Measurements from ENCODE around the gene ZG16. TPM values are rescaled to one million over a fixed set of nuclear protein-coding genes. Genes with fewer than 3 reads are reported as not detected.
A peak's percentile ranks its signal among the peaks of the same experiment; 100 is the strongest.

The ZG16 gene
- polyA plus RNA-seq, 1 donor (not counting 4 experiments of a cell fraction or from before 2014, with no cell fraction given), result not detected

DNA sequence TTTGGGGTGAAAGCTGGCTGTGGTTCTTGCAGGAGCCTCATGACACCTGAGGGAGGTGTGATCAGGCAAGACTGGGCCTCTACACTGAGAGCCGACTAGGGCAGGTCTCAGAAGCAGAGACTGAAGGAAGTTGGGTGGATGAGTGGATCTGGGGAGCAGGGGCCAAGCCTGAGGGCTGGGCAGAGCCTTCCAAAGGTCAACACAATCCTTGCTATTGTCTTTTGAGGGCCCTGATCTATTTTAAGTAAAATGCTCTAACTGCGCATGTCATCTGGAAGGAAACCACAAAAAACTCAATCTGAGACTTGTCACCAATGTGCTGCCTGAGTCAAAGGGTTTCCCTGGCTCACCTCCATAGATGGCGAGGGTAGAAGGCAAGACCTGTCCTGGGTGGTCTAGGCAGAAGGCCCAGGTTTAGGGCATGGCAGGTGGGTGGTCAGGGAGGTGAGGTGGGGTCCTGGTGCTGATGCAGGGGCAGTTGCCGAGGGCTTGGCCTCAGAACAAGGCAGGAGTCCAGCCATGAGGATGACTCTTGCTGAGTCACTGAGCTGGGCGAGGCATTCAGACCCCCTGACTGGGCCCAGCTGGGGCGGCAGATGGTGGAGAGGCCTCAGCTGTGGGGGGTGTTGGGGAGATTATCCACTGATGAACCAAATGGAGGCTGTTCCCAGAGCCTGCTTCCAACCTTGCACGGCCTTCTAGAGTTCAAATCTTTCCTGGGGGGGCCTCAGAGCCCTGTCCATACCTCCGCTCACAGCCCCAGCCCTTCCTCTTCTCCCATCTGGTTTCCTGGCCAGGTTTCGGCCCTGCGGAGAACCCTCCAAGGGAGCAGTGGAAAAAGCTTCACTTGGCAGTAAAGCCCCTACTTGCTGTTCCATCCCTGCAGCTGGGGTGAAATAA is 47.3 kb downstream of the ZG16 start:
- peaks cover 6% of the 10 kb centered on the region for H3K9me1 ChIP-seq (ENCODE audit: control insufficient read depth, extremely low read depth, insufficient read depth, low read length)
- H2AFZ ChIP-seq (ENCODE audit: control insufficient read depth, low read length), result no peak overlapping the region
- H3K36me3 ChIP-seq (ENCODE audit: control insufficient read depth in 2 of 2, extremely low read depth in 1 of 2, insufficient read depth in 2 of 2, low read length in 2 of 2), result peaks cover 6 to 8% of the 10 kb centered on the region in 2 experiments
- TF ChIP-seq EZH2 (IDR thresholded peaks at IDR 0.05; ENCODE audit: low read length), result no peak
- H3K4me2 ChIP-seq (ENCODE audit: control insufficient read depth, extremely low read depth, insufficient read depth, low read depth, low read length), result peak overlapping the region; percentile 39
- no peaks in the 10 kb centered on the region for H4K20me1 ChIP-seq (ENCODE audit: control insufficient read depth, extremely low read depth, insufficient read depth, low read length)
- no peaks in the 10 kb centered on the region for H3K9me3 ChIP-seq (ENCODE audit: control insufficient read depth, low read depth, low read length)
- H3K9ac ChIP-seq (ENCODE audit: control insufficient read depth, extremely low read depth, insufficient read depth, low read length), result no peak overlapping the region
- no peak for DNase-seq (ENCODE audit: low read depth, low spot score)
- H3K79me2 ChIP-seq (ENCODE audit: control insufficient read depth, insufficient read depth, low read length), result peaks cover 70% of the 10 kb centered on the region
- peak overlapping the region; percentile 34 for H3K27ac ChIP-seq (ENCODE audit: control insufficient read depth, insufficient read depth, low read length)
- no peaks in the 10 kb centered on the region for H3K27me3 ChIP-seq (ENCODE audit: control insufficient read depth, extremely low read depth, insufficient read depth, low read length)
- peak overlapping the region in 1 of 3 experiments; percentile 21 for H3K4me3 ChIP-seq (ENCODE audit: control insufficient read depth in 2 of 3, extremely low read depth in 1 of 3, insufficient read depth in 2 of 3, low read depth in 1 of 3, low read length in 3 of 3)
- no peak for FAIRE-seq
- peaks cover 41% of the 10 kb centered on the region for H3K4me1 ChIP-seq (ENCODE audit: control insufficient read depth, extremely low read depth, insufficient read depth, low read length)
- dilution Hi-C loops (cut with MboI; ENCODE audit: extremely low pct_ligation_motif_present, low sequenced_read_pairs), result no loop called here

DNA sequence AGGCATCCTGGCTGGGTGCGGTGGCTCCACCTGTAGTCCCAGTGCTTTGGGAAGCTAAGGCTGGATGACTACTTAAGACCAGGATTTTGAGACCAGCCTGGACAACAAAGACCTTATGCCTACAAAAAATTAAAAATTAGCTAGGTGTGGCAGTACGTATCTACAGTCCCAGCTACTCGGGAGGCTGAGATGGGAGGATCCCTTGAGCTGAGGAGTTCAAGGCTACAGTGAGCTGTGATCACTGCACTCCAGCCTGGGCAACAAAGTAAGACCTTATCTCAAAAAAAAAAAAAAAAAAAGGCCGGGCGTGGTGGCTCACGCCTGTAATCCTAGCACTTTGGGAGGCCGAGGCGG is 48.3 kb downstream of the ZG16 start:
- Histone ChIP-seq H3K4me3 (ENCODE audit: control insufficient read depth in 2 of 3, extremely low read depth in 1 of 3, insufficient read depth in 2 of 3, low read depth in 1 of 3, low read length in 3 of 3) (no peak overlapping the region), H3K9me3 (ENCODE audit: control insufficient read depth, low read depth, low read length) (no peaks in the 10 kb centered on the region), H3K4me2 (ENCODE audit: control insufficient read depth, extremely low read depth, insufficient read depth, low read depth, low read length) (no peak overlapping the region), H3K27me3 (ENCODE audit: control insufficient read depth, extremely low read depth, insufficient read depth, low read length) (no peaks in the 10 kb centered on the region), H2AFZ (ENCODE audit: control insufficient read depth, low read length) (no peak overlapping the region), H3K79me2 (ENCODE audit: control insufficient read depth, insufficient read depth, low read length) (peaks cover 65% of the 10 kb centered on the region), H3K4me1 (ENCODE audit: control insufficient read depth, extremely low read depth, insufficient read depth, low read length) (peaks cover 36% of the 10 kb centered on the region), H3K9ac (ENCODE audit: control insufficient read depth, extremely low read depth, insufficient read depth, low read length) (no peak overlapping the region), H4K20me1 (ENCODE audit: control insufficient read depth, extremely low read depth, insufficient read depth, low read length) (no peaks in the 10 kb centered on the region), H3K9me1 (ENCODE audit: control insufficient read depth, extremely low read depth, insufficient read depth, low read length) (peaks cover 6% of the 10 kb centered on the region), H3K36me3 (ENCODE audit: control insufficient read depth in 2 of 2, extremely low read depth in 1 of 2, insufficient read depth in 2 of 2, low read length in 2 of 2) (peaks cover 6 to 11% of the 10 kb centered on the region in 2 experiments), H3K27ac (ENCODE audit: control insufficient read depth, insufficient read depth, low read length) (no peak overlapping the region)
- DNase-seq (ENCODE audit: low read depth, low spot score), result no peak
- no peak for TF ChIP-seq CTCF (optimal IDR thresholded peaks at IDR 0.05 in 1 of 3, IDR thresholded peaks at IDR 0.05 in 1 of 3, conservative IDR thresholded peaks at IDR 0.05 in 1 of 3; ENCODE audit: extremely low read depth in 1 of 3, insufficient read depth in 2 of 3, low read length in 3 of 3)
- TF ChIP-seq EZH2 (IDR thresholded peaks at IDR 0.05; ENCODE audit: low read length), result no peak
- FAIRE-seq, result no peak
- dilution Hi-C loops (cut with MboI; ENCODE audit: extremely low pct_ligation_motif_present, low sequenced_read_pairs), result no loop called here
